ENCODE measurements around the gene DNTT.

The DNTT gene

GRCh38 chr10:96337106-96337505 lies 32.9 kb downstream of the DNTT start:
- TF ChIP-seq CTCF (IDR thresholded peaks at IDR 0.05; ENCODE audit: low read depth, low read length) (no peak), MAX (IDR thresholded peaks at IDR 0.05; ENCODE audit: low read depth, low read length) (no peak), POLR2A (IDR thresholded peaks at IDR 0.05; ENCODE audit: extremely low read depth, insufficient read length) (no peak), MYC (IDR thresholded peaks at IDR 0.05; ENCODE audit: low read depth, low read length) (no peak)
- H3K4me3 ChIP-seq (ENCODE audit: low read depth, low read length), result no peak overlapping the region
- DNase-seq (ENCODE audit: low read depth), result no peak

- no peak overlapping the region for H3K4me3 ChIP-seq (ENCODE audit: low read depth, low read length)
- TF ChIP-seq CTCF (IDR thresholded peaks at IDR 0.05; ENCODE audit: low read depth, low read length) (no peak), MYC (IDR thresholded peaks at IDR 0.05; ENCODE audit: low read depth, low read length) (no peak), MAX (IDR thresholded peaks at IDR 0.05; ENCODE audit: low read depth, low read length) (no peak)
- DNase-seq (ENCODE audit: low read depth), result no peak
Measured at GRCh38 chr10:96338279-96338925, 34.2 kb downstream of the DNTT start.

- TF ChIP-seq POLR2A (IDR thresholded peaks at IDR 0.05; ENCODE audit: extremely low read depth, insufficient read length) (no peak), MAX (IDR thresholded peaks at IDR 0.05; ENCODE audit: low read depth, low read length) (no peak), CTCF (IDR thresholded peaks at IDR 0.05; ENCODE audit: low read depth, low read length) (no peak), MYC (IDR thresholded peaks at IDR 0.05; ENCODE audit: low read depth, low read length) (no peak)
- H3K4me3 ChIP-seq (ENCODE audit: low read depth, low read length), result no peak overlapping the region
- DNase-seq (ENCODE audit: low read depth), result no peak
Measured at GRCh38 chr10:96339383-96339782, 35.1 kb downstream of the DNTT start.

- peak; percentile 78 for DNase-seq (ENCODE audit: low read depth)
- no peak overlapping the region for H3K4me3 ChIP-seq (ENCODE audit: low read depth, low read length)
- TF ChIP-seq MAX (IDR thresholded peaks at IDR 0.05; ENCODE audit: low read depth, low read length) (0 out of 2 replicates have a peak, but pooled peaks have one; percentile 4), CTCF (IDR thresholded peaks at IDR 0.05; ENCODE audit: low read depth, low read length) (peak; percentile 91), POLR2A (IDR thresholded peaks at IDR 0.05; ENCODE audit: extremely low read depth, insufficient read length) (no peak), MYC (IDR thresholded peaks at IDR 0.05; ENCODE audit: low read depth, low read length) (no peak)
Measured at GRCh38 chr10:96339956-96340904, 36.0 kb downstream of the DNTT start.

GRCh38 chr10:96341219-96342182 lies 37.3 kb downstream of the DNTT start:
- no peak for DNase-seq (ENCODE audit: low read depth)
- TF ChIP-seq CTCF (IDR thresholded peaks at IDR 0.05; ENCODE audit: low read depth, low read length) (no peak), MAX (IDR thresholded peaks at IDR 0.05; ENCODE audit: low read depth, low read length) (0 out of 2 replicates have a peak, but pooled peaks have one; percentile 12)
- H3K4me3 ChIP-seq (ENCODE audit: low read depth, low read length), result no peak overlapping the region

All from NB4 (cell line).